Measurements from ENCODE around the gene KIF3B.
"Not testable (repeated sequence)": the region's sequence is repeated elsewhere in the genome, so short reads cannot be mapped to it uniquely, and the experiment has no call there.

Gene KIF3B

GRCh38 chr20:32370897-32371296 lies 93.4 kb downstream of the KIF3B start:
- Histone ChIP-seq H3K27ac (ENCODE audit: low read depth, low read length) (no peak overlapping the region), H3K36me3 (ENCODE audit: insufficient read depth, low read length) (peaks cover 22% of the 10 kb centered on the region), H3K27me3 (ENCODE audit: insufficient read depth, low read length) (no peaks in the 10 kb centered on the region), H3K9ac (ENCODE audit: low read depth, low read length) (no peak overlapping the region), H3K4me1 (ENCODE audit: insufficient read depth, low read length) (peaks cover 10% of the 10 kb centered on the region; the same call in 1 of the 2 replicates), H3K4me3 (ENCODE audit: low read length) (no peak overlapping the region), H3K9me3 (ENCODE audit: insufficient read depth, low read depth, low read length) (no peaks in the 10 kb centered on the region)
- WGBS = 100% methylated on average over 1 of the region's 2 CpGs

- Histone ChIP-seq H3K36me3 (ENCODE audit: insufficient read depth, low read length) (no peaks in the 10 kb centered on the region; the same call in 1 of the 2 replicates), H3K27ac (ENCODE audit: low read depth, low read length) (no peak overlapping the region), H3K4me1 (ENCODE audit: insufficient read depth, low read length) (no peaks in the 10 kb centered on the region), H3K27me3 (ENCODE audit: insufficient read depth, low read length) (no peaks in the 10 kb centered on the region), H3K9me3 (ENCODE audit: insufficient read depth, low read depth, low read length) (no peaks in the 10 kb centered on the region), H3K4me3 (ENCODE audit: low read length) (no peak overlapping the region), H3K9ac (ENCODE audit: low read depth, low read length) (no peak overlapping the region)
- WGBS = 92% methylated on average over 2 of the region's 2 CpGs
These were observed 101.0 kb downstream of the KIF3B start for GRCh38 chr20:32378461-32378860.

- H3K4me3 ChIP-seq (ENCODE audit: low read length); H3K36me3 ChIP-seq (ENCODE audit: insufficient read depth, low read length); H3K4me1 ChIP-seq (ENCODE audit: insufficient read depth, low read length); H3K9me3 ChIP-seq (ENCODE audit: insufficient read depth, low read depth, low read length); H3K27ac ChIP-seq (ENCODE audit: low read depth, low read length); H3K9ac ChIP-seq (ENCODE audit: low read depth, low read length); H3K27me3 ChIP-seq (ENCODE audit: insufficient read depth, low read length): not testable (repeated sequence)
- 84% methylated on average over 8 of the region's 9 CpGs for WGBS
These were observed 102.6 kb downstream of the KIF3B start for GRCh38 chr20:32380037-32380436.

- no peaks in the 10 kb centered on the region for H3K27me3 ChIP-seq (ENCODE audit: insufficient read depth, low read length)
- no peaks in the 10 kb centered on the region for H3K4me1 ChIP-seq (ENCODE audit: insufficient read depth, low read length)
- H3K9me3 ChIP-seq (ENCODE audit: insufficient read depth, low read depth, low read length) = no peaks in the 10 kb centered on the region
- no peak overlapping the region for H3K27ac ChIP-seq (ENCODE audit: low read depth, low read length)
- H3K9ac ChIP-seq (ENCODE audit: low read depth, low read length) = no peak overlapping the region
- WGBS = 95% methylated on average over 3 of the region's 3 CpGs
- H3K4me3 ChIP-seq (ENCODE audit: low read length) = no peak overlapping the region
- H3K36me3 ChIP-seq (ENCODE audit: insufficient read depth, low read length) = no peaks in the 10 kb centered on the region; the same call in 1 of the 2 replicates
These were observed 103.3 kb downstream of the KIF3B start for GRCh38 chr20:32380745-32381144.

- Histone ChIP-seq H3K9ac (ENCODE audit: low read depth, low read length) (no peak overlapping the region), H3K27me3 (ENCODE audit: insufficient read depth, low read length) (no peaks in the 10 kb centered on the region), H3K4me3 (ENCODE audit: low read length) (no peak overlapping the region), H3K4me1 (ENCODE audit: insufficient read depth, low read length) (no peaks in the 10 kb centered on the region), H3K9me3 (ENCODE audit: insufficient read depth, low read depth, low read length) (no peaks in the 10 kb centered on the region), H3K27ac (ENCODE audit: low read depth, low read length) (no peak overlapping the region), H3K36me3 (ENCODE audit: insufficient read depth, low read length) (no peaks in the 10 kb centered on the region)
- WGBS = 91% methylated on average over 11 of the region's 11 CpGs
These were observed 104.9 kb downstream of the KIF3B start for GRCh38 chr20:32382102-32382950.

GRCh38 chr20:32383441-32383840 lies 106.0 kb downstream of the KIF3B start:
- H3K27me3 ChIP-seq (ENCODE audit: insufficient read depth, low read length); H3K9me3 ChIP-seq (ENCODE audit: insufficient read depth, low read depth, low read length); H3K27ac ChIP-seq (ENCODE audit: low read depth, low read length); H3K4me1 ChIP-seq (ENCODE audit: insufficient read depth, low read length); H3K36me3 ChIP-seq (ENCODE audit: insufficient read depth, low read length); H3K9ac ChIP-seq (ENCODE audit: low read depth, low read length); H3K4me3 ChIP-seq (ENCODE audit: low read length): not testable (repeated sequence)
- WGBS = 96% methylated on average over 9 of the region's 9 CpGs

All from HUES64 (cell line).